Activated naive CD4-positive, alpha-beta T cell treated with anti-CD3 and anti-CD28 coated beads, Interleukin-2, amount 50 U/mL, for 72 hours (primary cell): ENCODE results near the gene NIF3L1. TPM values are rescaled to one million over a fixed set of nuclear protein-coding genes. Genes with fewer than 3 reads are reported as not detected.

ENCODE experiments used
- ATAC-seq, 2 donors: fragments of 150-1000 bp; cut with Tn5 transposase; 2 replicates each; pipeline ENCODE4 v1.10.0; 2021; ENCODE audit warnings: mild to moderate bottlenecking in 2 of 2, moderate library complexity in 2 of 2
- DNase-seq, 2 donors: peaks; one replicate each; pipeline ENCODE4 v3.0.0; 2021 to 2022; ENCODE audit warnings: low spot score in 2 of 2
- H3K27ac Mint-ChIP-seq, 2 donors: one replicate each; pipeline ENCODE4 v1.8.0; 2022; ENCODE audit warnings: mild to moderate bottlenecking in 2 of 2, mixed read lengths in 2 of 2
- H3K36me3 Mint-ChIP-seq, 2 donors: one replicate each; pipeline ENCODE4 v1.8.0; 2022; ENCODE audit warnings: mixed read lengths in 2 of 2
- H3K9me3 Mint-ChIP-seq, 2 donors: one replicate each; pipeline ENCODE4 v1.8.0; 2022; ENCODE audit warnings: mixed read lengths in 2 of 2
- total RNA-seq, 2 donors: library from RNA; stranded (reverse); gene quantifications; one replicate each; pipeline ENCODE4 v1.2.3, GENCODE V29; 2022

NIF3L1 gene
- total RNA-seq, 2 donors from 2014 or later = 17.2 to 36.7 TPM

- Mint-ChIP-seq H3K9me3 (no peaks in the 10 kb centered on the region), H3K36me3 (peaks cover 0 to 13% of the 10 kb centered on the region in 2 donors), H3K27ac (peak overlapping the region; percentile 19 to 77)
- peak; percentile 89 to 90 for ATAC-seq
- DNase-seq = no peak
These were observed 40.4 kb downstream of the NIF3L1 start for GRCh38 chr2:200929334-200930249.

GRCh38 chr2:200930947-200931626 lies 41.9 kb downstream of the NIF3L1 start:
- no peak overlapping the region for H3K27ac Mint-ChIP-seq
- H3K9me3 Mint-ChIP-seq = no peaks in the 10 kb centered on the region
- ATAC-seq = no peak
- H3K36me3 Mint-ChIP-seq = peaks cover 0 to 13% of the 10 kb centered on the region in 2 donors
- DNase-seq = no peak

GRCh38 chr2:200939832-200940231 lies 50.7 kb downstream of the NIF3L1 start:
- Mint-ChIP-seq H3K9me3 (no peaks in the 10 kb centered on the region), H3K27ac (no peak overlapping the region), H3K36me3 (peaks cover 0 to 37% of the 10 kb centered on the region in 2 donors)
- DNase-seq (no peak), ATAC-seq (no peak)

- no peaks in the 10 kb centered on the region for H3K9me3 Mint-ChIP-seq
- DNase-seq (no peak), ATAC-seq (peak; percentile 52 to 78)
- H3K36me3 Mint-ChIP-seq = peaks cover 0 to 42% of the 10 kb centered on the region in 2 donors
- peak overlapping the region; percentile 72 to 98 for H3K27ac Mint-ChIP-seq
These were observed 54.4 kb downstream of the NIF3L1 start for GRCh38 chr2:200943527-200944105.

- DNase-seq (peak; percentile 62 to 72), ATAC-seq (peak; percentile 88 to 89)
- Mint-ChIP-seq H3K27ac (peak overlapping the region; percentile 72 to 98), H3K36me3 (peaks cover 0 to 42% of the 10 kb centered on the region in 2 donors), H3K9me3 (no peaks in the 10 kb centered on the region)
These were observed 55.6 kb downstream of the NIF3L1 start for GRCh38 chr2:200944467-200945394.

- Mint-ChIP-seq H3K9me3 (no peaks in the 10 kb centered on the region), H3K36me3 (peaks cover 0 to 41% of the 10 kb centered on the region in 2 donors), H3K27ac (peak overlapping the region; percentile 72 to 98)
- DNase-seq (no peak), ATAC-seq (no peak)
These were observed 56.2 kb downstream of the NIF3L1 start for GRCh38 chr2:200945395-200945729.

GRCh38 chr2:200950378-200950777 lies 61.2 kb downstream of the NIF3L1 start:
- Mint-ChIP-seq H3K36me3 (no peaks in the 10 kb centered on the region), H3K27ac (no peak overlapping the region), H3K9me3 (no peaks in the 10 kb centered on the region)
- DNase-seq (no peak), ATAC-seq (no peak)

Other genes starting within 250 kb of the NIF3L1 start
- gene BZW1, start 77.5 kb upstream of the NIF3L1 start, total RNA-seq = 100 to 1,000 TPM; 492 to 527 TPM
- 100 to 1,000 TPM; 138 to 261 TPM for gene CLK1, start 24.7 kb upstream of the NIF3L1 start, total RNA-seq
- 10 to 100 TPM; 62.8 to 86.4 TPM for gene PPIL3, start 294 bp upstream of the NIF3L1 start, total RNA-seq
- gene ORC2, start 74.3 kb downstream of the NIF3L1 start, total RNA-seq = 10 to 100 TPM; 74.6 to 88.0 TPM
- gene HYCC2, start 182.3 kb downstream of the NIF3L1 start, total RNA-seq = 10 to 100 TPM; 20.1 to 42.1 TPM
- gene NDUFB3, start 182.6 kb downstream of the NIF3L1 start, total RNA-seq = 100 to 1,000 TPM; 112 to 128 TPM
- gene CFLAR, start 226.8 kb downstream of the NIF3L1 start, total RNA-seq = 100 to 1,000 TPM; 275 to 321 TPM